GM23338 (cell line): ENCODE data around the gene ACTG2. TPM values are rescaled to one million over a fixed set of nuclear protein-coding genes. Genes with fewer than 3 reads are reported as not detected.

Source experiments
- ATAC-seq: fragments of 200-7000 bp; cut with Tn5 transposase; 3 replicates; pipeline ENCODE4 v1.9.1; 2020
- DNase-seq: peaks from one replicate; pipeline ENCODE4 v3.0.0-alpha.2; 2015; ENCODE audit warnings: low spot score
- H2AFZ ChIP-seq: fragments of 200-600 bp; sonication (generic); 2 replicates; pipeline ENCODE4 v1.8.0; 2016; ENCODE audit warnings: antibody characterized with exemption, mild to moderate bottlenecking, moderate library complexity
- H3F3A ChIP-seq: fragments of 200-600 bp; sonication (generic); replicated peaks from 2 replicates; pipeline ENCODE4 v1.8.0; 2017; ENCODE audit warnings: antibody characterized with exemption, mixed run types, low read depth
- H3K27ac ChIP-seq: fragments of 200-600 bp; sonication (generic); 2 replicates; pipeline ENCODE4 v1.6.1; 2016; ENCODE audit warnings: low read depth
- H3K27me3 ChIP-seq: fragments of 200-600 bp; sonication (generic); 2 replicates; pipeline ENCODE4 v1.8.0; 2016; ENCODE audit warnings: mild to moderate bottlenecking, mixed run types, moderate library complexity; ENCODE audit not compliant: insufficient read depth
- H3K36me3 ChIP-seq: fragments of 200-600 bp; sonication (generic); 2 replicates; pipeline ENCODE4 v1.8.0; 2016; ENCODE audit warnings: mild to moderate bottlenecking; ENCODE audit not compliant: insufficient read depth
- H3K4me1 ChIP-seq: fragments of 200-600 bp; sonication (generic); 2 replicates; pipeline ENCODE4 v1.8.0; 2016; ENCODE audit warnings: mild to moderate bottlenecking, moderate library complexity; ENCODE audit not compliant: insufficient read depth
- H3K4me2 ChIP-seq: fragments of 200-600 bp; sonication (generic); 2 replicates; pipeline ENCODE4 v1.7.1; 2017; ENCODE audit warnings: mixed run types
- H3K4me3 ChIP-seq: fragments of 200-600 bp; sonication (generic); 2 replicates; pipeline ENCODE4 v1.6.1; 2016; ENCODE audit warnings: mixed run types
- H3K79me2 ChIP-seq: fragments of 200-600 bp; sonication (generic); replicated peaks from 2 replicates; pipeline ENCODE4 v1.8.0; 2017; ENCODE audit warnings: mild to moderate bottlenecking; ENCODE audit not compliant: insufficient read depth
- H3K9me2 ChIP-seq: fragments of 200-600 bp; sonication (generic); 2 replicates; pipeline ENCODE4 v1.8.0; 2017; ENCODE audit not compliant: insufficient read depth
- H4K20me1 ChIP-seq: fragments of 200-600 bp; sonication (generic); replicated peaks from 2 replicates; pipeline ENCODE4 v1.8.0; 2017; ENCODE audit warnings: mild to moderate bottlenecking; ENCODE audit not compliant: insufficient read depth
- H3K27ac Mint-ChIP-seq: 2 replicates; pipeline ENCODE4 v1.8.0; 2020; ENCODE audit warnings: inconsistent platforms, mild to moderate bottlenecking, moderate library complexity, mixed read lengths
- H3K27me3 Mint-ChIP-seq: 3 replicates; pipeline ENCODE4 v1.8.0; 2022; ENCODE audit warnings: low read depth, mild to moderate bottlenecking, moderate library complexity, mixed read lengths, inconsistent platforms; ENCODE audit not compliant: insufficient read depth, poor library complexity
- H3K36me3 Mint-ChIP-seq: 3 replicates; pipeline ENCODE4 v1.8.0; 2021; ENCODE audit warnings: low read depth, mild to moderate bottlenecking, inconsistent platforms, moderate library complexity, mixed read lengths
- H3K4me1 Mint-ChIP-seq: 3 replicates; pipeline ENCODE4 v1.8.0; 2020; ENCODE audit warnings: mild to moderate bottlenecking, inconsistent platforms, mixed read lengths
- H3K4me3 Mint-ChIP-seq: 3 replicates; pipeline ENCODE4 v1.8.0; 2021; ENCODE audit warnings: moderate library complexity, mild to moderate bottlenecking, inconsistent platforms, mixed read lengths
- H3K9me3 Mint-ChIP-seq: 3 replicates; pipeline ENCODE4 v1.8.0; 2020; ENCODE audit warnings: moderate library complexity, mild to moderate bottlenecking, inconsistent platforms, mixed read lengths
- CREB1 ChIP-seq: fragments of 250-450 bp; sonication (Bioruptor Pico); IDR thresholded peaks from 2 replicates; pipeline ENCODE4 v1.5.0; 2020; ENCODE audit warnings: low read depth, mild to moderate bottlenecking, moderate library complexity
- CTCF ChIP-seq, 2 experiments: fragments of 200-600 bp in 1 of 2; sonication (generic) in 1 of 2; conservative IDR thresholded peaks; 2 replicates each; pipeline versions ENCODE4 v1.5.1 to v1.6.1; 2016 to 2017; ENCODE audit warnings: antibody characterized with exemption in 2 of 2, low read depth in 2 of 2, mild to moderate bottlenecking in 2 of 2, moderate library complexity in 1 of 2
- ETS1 ChIP-seq: IDR thresholded peaks from 2 replicates; pipeline ENCODE4 v1.6.1; 2016; ENCODE audit warnings: antibody characterized with exemption
- EZH2 ChIP-seq: fragments of 200-600 bp; sonication (generic); IDR thresholded peaks from one replicate; pipeline ENCODE4 v1.8.0; 2017; ENCODE audit warnings: antibody characterized with exemption, mild to moderate bottlenecking, low read depth; ENCODE audit not compliant: unreplicated experiment
- EZH2phosphoT487 ChIP-seq: fragments of 200-600 bp; sonication (generic); IDR thresholded peaks from one replicate; pipeline ENCODE4 v1.8.1; 2018; ENCODE audit warnings: antibody characterized with exemption; ENCODE audit not compliant: unreplicated experiment
- JUNB ChIP-seq: IDR thresholded peaks from one replicate; pipeline ENCODE4 v1.6.1; 2016; ENCODE audit warnings: antibody characterized with exemption; ENCODE audit not compliant: unreplicated experiment
- NANOG ChIP-seq: IDR thresholded peaks from 2 replicates; pipeline ENCODE4 v1.6.1; 2016; ENCODE audit warnings: antibody characterized with exemption, borderline replicate concordance
- POLR2AphosphoS5 ChIP-seq: IDR thresholded peaks from 2 replicates; pipeline ENCODE4 v1.6.1; 2016; ENCODE audit warnings: antibody characterized with exemption, low read depth
- REST ChIP-seq: IDR thresholded peaks from one replicate; pipeline ENCODE4 v1.6.1; 2018; ENCODE audit warnings: antibody characterized with exemption; ENCODE audit not compliant: unreplicated experiment
- STAT1 ChIP-seq: IDR thresholded peaks from one replicate; pipeline ENCODE4 v1.6.1; 2016; ENCODE audit warnings: antibody characterized with exemption; ENCODE audit not compliant: unreplicated experiment
- ZNF114 ChIP-seq: fragments of 250-450 bp; sonication (Bioruptor Pico); IDR thresholded peaks from 2 replicates; pipeline ENCODE4 v1.5.0; 2020; ENCODE audit warnings: mild to moderate bottlenecking, moderate library complexity
- polyA plus RNA-seq: library from polyadenylated mRNA; unstranded; fragments of >200 nt; fragmentation: Nextera tagmentation; extraction: Ambion mirVana; gene quantifications from 2 replicates; pipeline ENCODE4 v1.2.1, GENCODE V29; 2016
- total RNA-seq: library from RNA; depleted of rRNA; stranded (reverse); fragments of >200 nt; shearing (Covaris generic); gene quantifications from 2 replicates; pipeline ENCODE4 v1.2.3, GENCODE V29; 2014

The ACTG2 gene
- total and polyA plus RNA-seq, 2 experiments from 2014 or later: 8.0 to 8.5 TPM

GRCh38 chr2:73933194-73933593 lies 40.4 kb downstream of the ACTG2 start:
- Histone ChIP-seq H3K9me2 (no peaks in the 10 kb centered on the region), H3K4me3 (no peak overlapping the region), H3K36me3 (no peaks in the 10 kb centered on the region; the same call in 1 of the 2 replicates), H3K27ac (no peak overlapping the region), H2AFZ (no peak overlapping the region), H3K79me2 (peaks cover 100% of the 10 kb centered on the region), H3K27me3 (no peaks in the 10 kb centered on the region), H3K4me1 (no peaks in the 10 kb centered on the region; the same call in 1 of the 2 replicates), H3F3A (peaks cover 3% of the 10 kb centered on the region; the same call in 1 of the 2 replicates), H3K4me2 (no peak overlapping the region), H4K20me1 (peaks cover 62% of the 10 kb centered on the region)
- Mint-ChIP-seq H3K4me3 (no peak overlapping the region), H3K4me1 (peaks cover 13% of the 10 kb centered on the region), H3K9me3 (no peaks in the 10 kb centered on the region), H3K27ac (no peak overlapping the region), H3K27me3 (peaks cover 2% of the 10 kb centered on the region), H3K36me3 (peaks cover 11% of the 10 kb centered on the region)
- DNase-seq (no peak), ATAC-seq (no peak)
- TF ChIP-seq CTCF (conservative IDR thresholded peaks at IDR 0.05; ENCODE audit: low read depth in 2 of 2): no peak
- no peak for TF ChIP-seq STAT1
- TF ChIP-seq ETS1: no peak
- no peak for TF ChIP-seq EZH2
- TF ChIP-seq JUNB: no peak
- TF ChIP-seq POLR2AphosphoS5: no peak
- TF ChIP-seq ZNF114: no peak

- H3K4me3 Mint-ChIP-seq: no peak overlapping the region
- 0 out of 2 replicates have a peak, but pooled peaks cover 3% of the 10 kb centered on the region for H3F3A ChIP-seq
- no peak overlapping the region for H3K4me2 ChIP-seq
- H3K36me3 Mint-ChIP-seq: peaks cover 11% of the 10 kb centered on the region
- H4K20me1 ChIP-seq: peaks cover 56% of the 10 kb centered on the region
- H3K9me3 Mint-ChIP-seq: no peaks in the 10 kb centered on the region
- no peaks in the 10 kb centered on the region for H3K4me1 ChIP-seq
- peaks cover 2% of the 10 kb centered on the region; the same call in 1 of the 2 replicates for H3K36me3 ChIP-seq
- H3K4me1 Mint-ChIP-seq: no peaks in the 10 kb centered on the region
- H3K79me2 ChIP-seq: peaks cover 100% of the 10 kb centered on the region
- no peak for ATAC-seq
- no peak overlapping the region for H3K27ac Mint-ChIP-seq
- H3K4me3 ChIP-seq: no peak overlapping the region
- H3K9me2 ChIP-seq: no peaks in the 10 kb centered on the region
- H3K27me3 ChIP-seq: no peaks in the 10 kb centered on the region
- H3K27ac ChIP-seq: no peak overlapping the region
- no peak overlapping the region for H2AFZ ChIP-seq
- H3K27me3 Mint-ChIP-seq: peaks cover 2% of the 10 kb centered on the region
- no peak for DNase-seq
- no peak for TF ChIP-seq STAT1
- TF ChIP-seq EZH2: no peak
- no peak for TF ChIP-seq CREB1 (CRISPR knock-in tag)
- no peak for TF ChIP-seq REST
- no peak for TF ChIP-seq CTCF (conservative IDR thresholded peaks at IDR 0.05; ENCODE audit: low read depth in 2 of 2)
- TF ChIP-seq JUNB: no peak
- no peak for TF ChIP-seq ZNF114
- TF ChIP-seq POLR2AphosphoS5: no peak
- TF ChIP-seq NANOG: no peak
- no peak for TF ChIP-seq EZH2phosphoT487
Measured at GRCh38 chr2:73935641-73936040, 42.8 kb downstream of the ACTG2 start.
